NCI-H2196 (cell line): Measurements from ENCODE around the gene ACVR1B.

ENCODE experiments used
- DNase-seq: peaks from one replicate; lab custom pipeline; 2025; ENCODE audit not compliant: unreplicated experiment; lab: John Stamatoyannopoulos, UW

Gene ACVR1B

GRCh38 chr12:51917041-51917590, 34.4 kb upstream of the ACVR1B start:
- no peak for DNase-seq

- DNase-seq, result no peak
Observed at GRCh38 chr12:51917746-51918453, 33.6 kb upstream of the ACVR1B start.

- no peak for DNase-seq
Observed at GRCh38 chr12:51920046-51920445, 31.5 kb upstream of the ACVR1B start.

- no peak for DNase-seq
Observed at GRCh38 chr12:51921017-51921725, 30.3 kb upstream of the ACVR1B start.

- no peak for DNase-seq
Observed at GRCh38 chr12:51922146-51922545, 29.4 kb upstream of the ACVR1B start.

- no peak for DNase-seq
Observed at GRCh38 chr12:51922762-51923505, 28.6 kb upstream of the ACVR1B start.

GRCh38 chr12:51923506-51924365, 27.8 kb upstream of the ACVR1B start:
- DNase-seq, result no peak

GRCh38 chr12:51924551-51925319, 26.8 kb upstream of the ACVR1B start:
- no peak for DNase-seq

- DNase-seq, result no peak
Observed at GRCh38 chr12:51925346-51926063, 26.0 kb upstream of the ACVR1B start.

- no peak for DNase-seq
Observed at GRCh38 chr12:51926064-51926632, 25.4 kb upstream of the ACVR1B start.

GRCh38 chr12:51926718-51927117, 24.8 kb upstream of the ACVR1B start:
- no peak for DNase-seq

GRCh38 chr12:51932218-51933076, 19.1 kb upstream of the ACVR1B start:
- no peak for DNase-seq

GRCh38 chr12:51934080-51934479, 17.4 kb upstream of the ACVR1B start:
- DNase-seq, result no peak

- DNase-seq, result no peak
Observed at GRCh38 chr12:51937926-51938325, 13.6 kb upstream of the ACVR1B start.

GRCh38 chr12:51938726-51939125, 12.8 kb upstream of the ACVR1B start:
- DNase-seq, result no peak

GRCh38 chr12:51941011-51941581, 10.4 kb upstream of the ACVR1B start:
- no peak for DNase-seq

- no peak for DNase-seq
Observed at GRCh38 chr12:51941604-51942003, 9.9 kb upstream of the ACVR1B start.

- DNase-seq, result no peak
Observed at GRCh38 chr12:51942056-51942455, 9.4 kb upstream of the ACVR1B start.
